ENCODE data around the gene TMEM219. TPM values are rescaled to one million over a fixed set of nuclear protein-coding genes. Genes with fewer than 3 reads are reported as not detected.
A peak's percentile ranks its signal among the peaks of the same experiment; 100 is the strongest.

TMEM219 gene
- total RNA-seq, result 119 and 139 TPM in 2 replicates
- long read RNA-seq, transcript TMEM219-201 (6 exons, 999 nt), result minor isoform, 8 of 37 reads
- long read RNA-seq, transcript TMEM219-204 (5 exons, 1,292 nt), result major isoform, 14 of 37 reads
- long read RNA-seq, partial matches to known transcripts, result 1 of 37 reads
- long read RNA-seq, other reads (novel, unspliced or antisense), result 14 of 37 reads

GRCh38 chr16:29961479-29962343, at the start of gene TMEM219:
Gene TMEM219, plus strand, starts transcription at chr16:29962079. Its CDS starts 1,065 bp downstream, at chr16:29963144.
- Mint-ChIP-seq H3K9me3 (ENCODE audit: unreplicated experiment) (no peaks in the 10 kb centered on the region), H3K27me3 (ENCODE audit: unreplicated experiment) (no peaks in the 10 kb centered on the region), H3K27ac (ENCODE audit: unreplicated experiment) (peak within 1 kb of the TSS; percentile 93), H3K36me3 (ENCODE audit: unreplicated experiment) (peaks cover 2% of the 10 kb centered on the region), H3K4me1 (ENCODE audit: unreplicated experiment) (peaks cover 19% of the 10 kb centered on the region), H3K4me3 (ENCODE audit: unreplicated experiment) (peak within 1 kb of the TSS; percentile 85)
- TF ChIP-seq CTCF (IDR thresholded peaks at IDR 0.05), result peak; percentile 55
- peak; percentile 98 for DNase-seq (ENCODE audit: extremely low spot score, unreplicated experiment)

- no peaks in the 10 kb centered on the region for H3K9me3 Mint-ChIP-seq (ENCODE audit: unreplicated experiment)
- no peaks in the 10 kb centered on the region for H3K4me1 Mint-ChIP-seq (ENCODE audit: unreplicated experiment)
- TF ChIP-seq CTCF (IDR thresholded peaks at IDR 0.05), result no peak
- no peak for DNase-seq (ENCODE audit: extremely low spot score, unreplicated experiment)
- H3K27ac Mint-ChIP-seq (ENCODE audit: unreplicated experiment), result no peak overlapping the region
- H3K27me3 Mint-ChIP-seq (ENCODE audit: unreplicated experiment), result no peaks in the 10 kb centered on the region
- H3K36me3 Mint-ChIP-seq (ENCODE audit: unreplicated experiment), result peaks cover 10% of the 10 kb centered on the region
- H3K4me3 Mint-ChIP-seq (ENCODE audit: unreplicated experiment), result no peak overlapping the region
Observed at GRCh38 chr16:29912087-29912486, 49.8 kb upstream of the TMEM219 start.

- H3K9me3 Mint-ChIP-seq (ENCODE audit: unreplicated experiment), result no peaks in the 10 kb centered on the region
- DNase-seq (ENCODE audit: extremely low spot score, unreplicated experiment), result no peak
- peaks cover 12% of the 10 kb centered on the region for H3K36me3 Mint-ChIP-seq (ENCODE audit: unreplicated experiment)
- H3K4me3 Mint-ChIP-seq (ENCODE audit: unreplicated experiment), result no peak overlapping the region
- no peak overlapping the region for H3K27ac Mint-ChIP-seq (ENCODE audit: unreplicated experiment)
- no peak for TF ChIP-seq CTCF (IDR thresholded peaks at IDR 0.05)
- no peaks in the 10 kb centered on the region for H3K4me1 Mint-ChIP-seq (ENCODE audit: unreplicated experiment)
- H3K27me3 Mint-ChIP-seq (ENCODE audit: unreplicated experiment), result no peaks in the 10 kb centered on the region
Observed at GRCh38 chr16:29913514-29913913, 48.4 kb upstream of the TMEM219 start.

- no peak overlapping the region for H3K27ac Mint-ChIP-seq (ENCODE audit: unreplicated experiment)
- no peaks in the 10 kb centered on the region for H3K9me3 Mint-ChIP-seq (ENCODE audit: unreplicated experiment)
- DNase-seq (ENCODE audit: extremely low spot score, unreplicated experiment), result no peak
- no peak for TF ChIP-seq CTCF (IDR thresholded peaks at IDR 0.05)
- H3K36me3 Mint-ChIP-seq (ENCODE audit: unreplicated experiment), result peaks cover 18% of the 10 kb centered on the region
- H3K4me3 Mint-ChIP-seq (ENCODE audit: unreplicated experiment), result no peak overlapping the region
- H3K4me1 Mint-ChIP-seq (ENCODE audit: unreplicated experiment), result no peaks in the 10 kb centered on the region
- no peaks in the 10 kb centered on the region for H3K27me3 Mint-ChIP-seq (ENCODE audit: unreplicated experiment)
Observed at GRCh38 chr16:29915590-29916247, 46.2 kb upstream of the TMEM219 start.

GRCh38 chr16:29916979-29917378, 44.9 kb upstream of the TMEM219 start:
- TF ChIP-seq CTCF (IDR thresholded peaks at IDR 0.05), result no peak
- H3K36me3 Mint-ChIP-seq (ENCODE audit: unreplicated experiment), result peaks cover 22% of the 10 kb centered on the region
- H3K27ac Mint-ChIP-seq (ENCODE audit: unreplicated experiment), result no peak overlapping the region
- peaks cover 2% of the 10 kb centered on the region for H3K4me1 Mint-ChIP-seq (ENCODE audit: unreplicated experiment)
- H3K4me3 Mint-ChIP-seq (ENCODE audit: unreplicated experiment), result no peak overlapping the region
- no peak for DNase-seq (ENCODE audit: extremely low spot score, unreplicated experiment)
- H3K27me3 Mint-ChIP-seq (ENCODE audit: unreplicated experiment), result no peaks in the 10 kb centered on the region
- H3K9me3 Mint-ChIP-seq (ENCODE audit: unreplicated experiment), result no peaks in the 10 kb centered on the region

All from osteocyte (in vitro differentiated cells).